ENCODE results near the gene TBX4. TPM values are rescaled to one million over a fixed set of nuclear protein-coding genes. Genes with fewer than 3 reads are reported as not detected.
A peak's percentile ranks its signal among the peaks of the same experiment; 100 is the strongest.

TBX4 gene
- total and polyA plus RNA-seq, 2 of the 13 experiments (the other 11 are each of a cell fraction or from before 2014, with no cell fraction given), result 0.11 to 1.1 TPM

DNA sequence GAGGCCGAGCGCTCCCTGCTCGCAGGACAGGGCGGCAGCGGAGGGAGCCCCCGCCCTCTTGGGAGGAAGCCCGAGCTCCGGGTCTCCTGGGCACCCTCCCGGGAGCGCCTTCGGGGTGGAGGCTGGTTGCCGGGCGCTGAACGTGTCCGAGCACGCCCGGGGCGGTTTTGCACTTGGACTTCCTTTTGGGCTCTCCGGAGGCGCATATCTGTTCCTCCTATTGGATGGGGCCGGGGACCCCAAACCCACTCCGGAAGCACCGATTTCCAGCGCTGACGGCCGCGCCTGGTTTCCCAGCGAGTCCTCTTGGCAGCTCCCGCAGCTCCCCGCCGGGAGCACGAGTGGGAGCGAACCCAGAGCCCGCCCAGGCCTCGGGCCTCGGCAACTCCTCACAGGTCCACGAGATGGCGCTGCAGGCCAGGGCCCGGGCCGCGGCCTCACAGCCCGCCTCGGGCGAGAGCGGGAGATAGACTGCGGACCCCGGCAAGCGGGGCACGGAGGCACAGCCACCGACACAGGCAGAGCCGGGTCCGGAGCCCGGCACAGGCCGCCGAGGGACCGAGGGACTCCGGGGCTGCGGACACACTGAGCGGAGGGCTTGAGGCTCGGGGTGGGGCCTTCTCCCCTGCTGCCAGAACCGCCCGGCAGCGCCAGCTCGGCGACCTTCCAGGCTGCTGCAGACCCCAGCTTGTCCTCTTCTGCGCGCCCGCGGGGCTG, 39.9 kb upstream of the TBX4 start (continued):
- peak; percentile 83; the same call in 1 of the 2 replicates for TF ChIP-seq NR1H2 (CRISPR knock-in tag; IDR thresholded peaks at IDR 0.05; ENCODE audit: borderline replicate concordance, low read depth)
- TF ChIP-seq, protein P1, sequence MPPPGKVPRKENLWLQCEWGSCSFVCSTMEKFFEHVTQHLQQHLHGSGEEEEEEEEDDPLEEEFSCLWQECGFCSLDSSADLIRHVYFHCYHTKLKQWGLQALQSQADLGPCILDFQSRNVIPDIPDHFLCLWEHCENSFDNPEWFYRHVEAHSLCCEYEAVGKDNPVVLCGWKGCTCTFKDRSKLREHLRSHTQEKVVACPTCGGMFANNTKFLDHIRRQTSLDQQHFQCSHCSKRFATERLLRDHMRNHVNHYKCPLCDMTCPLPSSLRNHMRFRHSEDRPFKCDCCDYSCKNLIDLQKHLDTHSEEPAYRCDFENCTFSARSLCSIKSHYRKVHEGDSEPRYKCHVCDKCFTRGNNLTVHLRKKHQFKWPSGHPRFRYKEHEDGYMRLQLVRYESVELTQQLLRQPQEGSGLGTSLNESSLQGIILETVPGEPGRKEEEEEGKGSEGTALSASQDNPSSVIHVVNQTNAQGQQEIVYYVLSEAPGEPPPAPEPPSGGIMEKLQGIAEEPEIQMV (CRISPR knock-in tag; IDR thresholded peaks at IDR 0.05; ENCODE audit: low read depth), result peak; percentile 76; the same call in 1 of the 2 replicates
- TF ChIP-seq, protein P2, sequence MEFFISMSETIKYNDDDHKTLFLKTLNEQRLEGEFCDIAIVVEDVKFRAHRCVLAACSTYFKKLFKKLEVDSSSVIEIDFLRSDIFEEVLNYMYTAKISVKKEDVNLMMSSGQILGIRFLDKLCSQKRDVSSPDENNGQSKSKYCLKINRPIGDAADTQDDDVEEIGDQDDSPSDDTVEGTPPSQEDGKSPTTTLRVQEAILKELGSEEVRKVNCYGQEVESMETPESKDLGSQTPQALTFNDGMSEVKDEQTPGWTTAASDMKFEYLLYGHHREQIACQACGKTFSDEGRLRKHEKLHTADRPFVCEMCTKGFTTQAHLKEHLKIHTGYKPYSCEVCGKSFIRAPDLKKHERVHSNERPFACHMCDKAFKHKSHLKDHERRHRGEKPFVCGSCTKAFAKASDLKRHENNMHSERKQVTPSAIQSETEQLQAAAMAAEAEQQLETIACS (CRISPR knock-in tag; IDR thresholded peaks at IDR 0.05), result peak; percentile 51; the same call in 1 of the 2 replicates
- TF ChIP-seq GFI1 (CRISPR knock-in tag; IDR thresholded peaks at IDR 0.05; ENCODE audit: borderline replicate concordance), result peak; percentile 83; the same call in 1 of the 2 replicates
- no peak for TF ChIP-seq HDAC6 (IDR thresholded peaks at IDR 0.05; ENCODE audit: low read depth, low read length)
- peak; percentile 86 for TF ChIP-seq TBX2 (CRISPR knock-in tag; IDR thresholded peaks at IDR 0.05; ENCODE audit: borderline replicate concordance)
- TF ChIP-seq, protein P3, sequence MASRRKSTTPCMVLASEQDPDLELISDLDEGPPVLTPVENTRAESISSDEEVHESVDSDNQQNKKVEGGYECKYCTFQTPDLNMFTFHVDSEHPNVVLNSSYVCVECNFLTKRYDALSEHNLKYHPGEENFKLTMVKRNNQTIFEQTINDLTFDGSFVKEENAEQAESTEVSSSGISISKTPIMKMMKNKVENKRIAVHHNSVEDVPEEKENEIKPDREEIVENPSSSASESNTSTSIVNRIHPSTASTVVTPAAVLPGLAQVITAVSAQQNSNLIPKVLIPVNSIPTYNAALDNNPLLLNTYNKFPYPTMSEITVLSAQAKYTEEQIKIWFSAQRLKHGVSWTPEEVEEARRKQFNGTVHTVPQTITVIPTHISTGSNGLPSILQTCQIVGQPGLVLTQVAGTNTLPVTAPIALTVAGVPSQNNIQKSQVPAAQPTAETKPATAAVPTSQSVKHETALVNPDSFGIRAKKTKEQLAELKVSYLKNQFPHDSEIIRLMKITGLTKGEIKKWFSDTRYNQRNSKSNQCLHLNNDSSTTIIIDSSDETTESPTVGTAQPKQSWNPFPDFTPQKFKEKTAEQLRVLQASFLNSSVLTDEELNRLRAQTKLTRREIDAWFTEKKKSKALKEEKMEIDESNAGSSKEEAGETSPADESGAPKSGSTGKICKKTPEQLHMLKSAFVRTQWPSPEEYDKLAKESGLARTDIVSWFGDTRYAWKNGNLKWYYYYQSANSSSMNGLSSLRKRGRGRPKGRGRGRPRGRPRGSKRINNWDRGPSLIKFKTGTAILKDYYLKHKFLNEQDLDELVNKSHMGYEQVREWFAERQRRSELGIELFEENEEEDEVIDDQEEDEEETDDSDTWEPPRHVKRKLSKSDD (CRISPR knock-in tag; IDR thresholded peaks at IDR 0.05; ENCODE audit: low read depth), result peak; percentile 81
- no peak for TF ChIP-seq NCOR1 (IDR thresholded peaks at IDR 0.05; ENCODE audit: borderline replicate concordance, low read length)
- TF ChIP-seq ZNF331 (CRISPR knock-in tag; IDR thresholded peaks at IDR 0.05), result peak; percentile 66; the same call in 1 of the 2 replicates
- no peak for TF ChIP-seq JUN (CRISPR knock-in tag; IDR thresholded peaks at IDR 0.05)
- TF ChIP-seq ZBTB38 (CRISPR knock-in tag; IDR thresholded peaks at IDR 0.05), result no peak; the same call in 1 of the 2 replicates
- TF ChIP-seq, protein P4, sequence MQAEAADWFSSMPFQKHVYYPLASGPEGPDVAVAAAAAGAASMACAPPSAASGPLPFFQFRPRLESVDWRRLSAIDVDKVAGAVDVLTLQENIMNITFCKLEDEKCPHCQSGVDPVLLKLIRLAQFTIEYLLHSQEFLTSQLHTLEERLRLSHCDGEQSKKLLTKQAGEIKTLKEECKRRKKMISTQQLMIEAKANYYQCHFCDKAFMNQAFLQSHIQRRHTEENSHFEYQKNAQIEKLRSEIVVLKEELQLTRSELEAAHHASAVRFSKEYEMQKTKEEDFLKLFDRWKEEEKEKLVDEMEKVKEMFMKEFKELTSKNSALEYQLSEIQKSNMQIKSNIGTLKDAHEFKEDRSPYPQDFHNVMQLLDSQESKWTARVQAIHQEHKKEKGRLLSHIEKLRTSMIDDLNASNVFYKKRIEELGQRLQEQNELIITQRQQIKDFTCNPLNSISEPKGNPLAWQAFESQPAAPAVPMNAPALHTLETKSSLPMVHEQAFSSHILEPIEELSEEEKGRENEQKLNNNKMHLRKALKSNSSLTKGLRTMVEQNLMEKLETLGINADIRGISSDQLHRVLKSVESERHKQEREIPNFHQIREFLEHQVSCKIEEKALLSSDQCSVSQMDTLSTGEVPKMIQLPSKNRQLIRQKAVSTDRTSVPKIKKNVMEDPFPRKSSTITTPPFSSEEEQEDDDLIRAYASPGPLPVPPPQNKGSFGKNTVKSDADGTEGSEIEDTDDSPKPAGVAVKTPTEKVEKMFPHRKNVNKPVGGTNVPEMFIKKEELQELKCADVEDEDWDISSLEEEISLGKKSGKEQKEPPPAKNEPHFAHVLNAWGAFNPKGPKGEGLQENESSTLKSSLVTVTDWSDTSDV (CRISPR knock-in tag; IDR thresholded peaks at IDR 0.05), result no peak
- no peak for TF ChIP-seq CENPX (CRISPR knock-in tag; IDR thresholded peaks at IDR 0.05)
- TF ChIP-seq, protein P5, sequence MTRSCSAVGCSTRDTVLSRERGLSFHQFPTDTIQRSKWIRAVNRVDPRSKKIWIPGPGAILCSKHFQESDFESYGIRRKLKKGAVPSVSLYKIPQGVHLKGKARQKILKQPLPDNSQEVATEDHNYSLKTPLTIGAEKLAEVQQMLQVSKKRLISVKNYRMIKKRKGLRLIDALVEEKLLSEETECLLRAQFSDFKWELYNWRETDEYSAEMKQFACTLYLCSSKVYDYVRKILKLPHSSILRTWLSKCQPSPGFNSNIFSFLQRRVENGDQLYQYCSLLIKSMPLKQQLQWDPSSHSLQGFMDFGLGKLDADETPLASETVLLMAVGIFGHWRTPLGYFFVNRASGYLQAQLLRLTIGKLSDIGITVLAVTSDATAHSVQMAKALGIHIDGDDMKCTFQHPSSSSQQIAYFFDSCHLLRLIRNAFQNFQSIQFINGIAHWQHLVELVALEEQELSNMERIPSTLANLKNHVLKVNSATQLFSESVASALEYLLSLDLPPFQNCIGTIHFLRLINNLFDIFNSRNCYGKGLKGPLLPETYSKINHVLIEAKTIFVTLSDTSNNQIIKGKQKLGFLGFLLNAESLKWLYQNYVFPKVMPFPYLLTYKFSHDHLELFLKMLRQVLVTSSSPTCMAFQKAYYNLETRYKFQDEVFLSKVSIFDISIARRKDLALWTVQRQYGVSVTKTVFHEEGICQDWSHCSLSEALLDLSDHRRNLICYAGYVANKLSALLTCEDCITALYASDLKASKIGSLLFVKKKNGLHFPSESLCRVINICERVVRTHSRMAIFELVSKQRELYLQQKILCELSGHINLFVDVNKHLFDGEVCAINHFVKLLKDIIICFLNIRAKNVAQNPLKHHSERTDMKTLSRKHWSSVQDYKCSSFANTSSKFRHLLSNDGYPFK (CRISPR knock-in tag; IDR thresholded peaks at IDR 0.05; ENCODE audit: borderline replicate concordance), result peak; percentile 86; the same call in 1 of the 2 replicates
- TF ChIP-seq NFKBIZ (CRISPR knock-in tag; IDR thresholded peaks at IDR 0.05), result peak; percentile 64; the same call in 1 of the 2 replicates
- TF ChIP-seq FLYWCH1 (CRISPR knock-in tag; IDR thresholded peaks at IDR 0.05), result 0 out of 2 replicates have a peak, but pooled peaks have one; percentile 89
- peak; percentile 97 for TF ChIP-seq ZNF124 (CRISPR knock-in tag; IDR thresholded peaks at IDR 0.05)

Data from HepG2 (cell line).